ENCODE measurements around the gene CPN1.
"Not testable (repeated sequence)": the region's sequence is repeated elsewhere in the genome, so short reads cannot be mapped to it uniquely, and the experiment has no call there.

CPN1 gene

GRCh38 chr10:100083623-100084022 is 2.0 kb upstream of the CPN1 start:
- H3K27ac ChIP-seq, result no peak overlapping the region

GRCh38 chr10:100082276-100082675 is 607 bp upstream of the CPN1 start:
- not testable (repeated sequence) for H3K27ac ChIP-seq, H3K4me3 ChIP-seq

More at GRCh38 chr10:100083623-100084022, 2.0 kb upstream of the CPN1 start:
- no peak overlapping the region for H3K4me3 ChIP-seq

- Histone ChIP-seq H3K4me3 (no peak overlapping the region), H3K27ac (no peak overlapping the region)
These were observed 4.9 kb downstream of the CPN1 start for GRCh38 chr10:100076750-100077149.

- H3K4me3 ChIP-seq, result no peak overlapping the region
- no peak overlapping the region for H3K27ac ChIP-seq
These were observed 6.0 kb downstream of the CPN1 start for GRCh38 chr10:100075426-100076220.

GRCh38 chr10:100072514-100072913 is 9.2 kb downstream of the CPN1 start:
- no peak overlapping the region for H3K27ac ChIP-seq
- no peak overlapping the region for H3K4me3 ChIP-seq

GRCh38 chr10:100071529-100071928 is 10.1 kb downstream of the CPN1 start:
- H3K27ac ChIP-seq, result no peak overlapping the region
- H3K4me3 ChIP-seq, result no peak overlapping the region

- H3K4me3 ChIP-seq, result no peak overlapping the region
- no peak overlapping the region for H3K27ac ChIP-seq
These were observed 14.2 kb downstream of the CPN1 start for GRCh38 chr10:100067466-100067865.

- Histone ChIP-seq H3K4me3 (no peak overlapping the region), H3K27ac (no peak overlapping the region)
These were observed 16.5 kb downstream of the CPN1 start for GRCh38 chr10:100065084-100065660.

- Histone ChIP-seq H3K27ac (no peak overlapping the region), H3K4me3 (no peak overlapping the region)
These were observed 20.3 kb downstream of the CPN1 start for GRCh38 chr10:100061401-100061800.

GRCh38 chr10:100057948-100058347 is 23.7 kb downstream of the CPN1 start:
- Histone ChIP-seq H3K27ac (no peak overlapping the region), H3K4me3 (no peak overlapping the region)

- H3K27ac ChIP-seq, result no peak overlapping the region
These were observed 27.8 kb downstream of the CPN1 start for GRCh38 chr10:100053686-100054460.

GRCh38 chr10:100046021-100046486 is 35.6 kb downstream of the CPN1 start:
- H3K27ac ChIP-seq, result peak overlapping the region in 3 of 21 experiments; percentile 39 to 82 (median 42)
- no peak overlapping the region for H3K4me3 ChIP-seq

More at GRCh38 chr10:100053686-100054460, 27.8 kb downstream of the CPN1 start:
- no peak overlapping the region for H3K4me3 ChIP-seq

- H3K27ac ChIP-seq, result peak overlapping the region in 3 of 21 experiments; percentile 39 to 82 (median 42)
- no peak overlapping the region for H3K4me3 ChIP-seq
These were observed 36.1 kb downstream of the CPN1 start for GRCh38 chr10:100045592-100045991.

GRCh38 chr10:100043796-100044195 is 37.9 kb downstream of the CPN1 start:
- H3K4me3 ChIP-seq, result no peak overlapping the region

GRCh38 chr10:100043344-100043743 is 38.3 kb downstream of the CPN1 start:
- Histone ChIP-seq H3K4me3 (no peak overlapping the region), H3K27ac (peak overlapping the region in 20 of 21 experiments; percentile 34 to 85 (median 72))

More at GRCh38 chr10:100043796-100044195, 37.9 kb downstream of the CPN1 start:
- H3K27ac ChIP-seq, result peak overlapping the region in 20 of 21 experiments; percentile 34 to 85 (median 72)

GRCh38 chr10:100041306-100042002 is 40.2 kb downstream of the CPN1 start:
- Histone ChIP-seq H3K27ac (no peak overlapping the region), H3K4me3 (no peak overlapping the region)

- H3K4me3 ChIP-seq, result no peak overlapping the region
These were observed 43.1 kb downstream of the CPN1 start for GRCh38 chr10:100038561-100039071.

GRCh38 chr10:100037758-100038315 is 43.8 kb downstream of the CPN1 start:
- H3K27ac ChIP-seq, result no peak overlapping the region
- H3K4me3 ChIP-seq, result no peak overlapping the region

More at GRCh38 chr10:100038561-100039071, 43.1 kb downstream of the CPN1 start:
- no peak overlapping the region for H3K27ac ChIP-seq

- Histone ChIP-seq H3K27ac (no peak overlapping the region), H3K4me3 (no peak overlapping the region)
These were observed 44.8 kb downstream of the CPN1 start for GRCh38 chr10:100036850-100037249.
